ENCODE measurements around the gene AQP5. TPM values are rescaled to one million over a fixed set of nuclear protein-coding genes. Genes with fewer than 3 reads are reported as not detected.

AQP5 gene
- total RNA-seq, 1 donor from 2014 or later: 0.62 TPM

GRCh38 chr12:49932533-49933130 lies 29.0 kb upstream of the AQP5 start:
- DNase-seq: no peak

- DNase-seq: no peak
These were observed 27.9 kb upstream of the AQP5 start for GRCh38 chr12:49933796-49934195.

- no peak for DNase-seq
These were observed 27.2 kb upstream of the AQP5 start for GRCh38 chr12:49934505-49934904.

DNA sequence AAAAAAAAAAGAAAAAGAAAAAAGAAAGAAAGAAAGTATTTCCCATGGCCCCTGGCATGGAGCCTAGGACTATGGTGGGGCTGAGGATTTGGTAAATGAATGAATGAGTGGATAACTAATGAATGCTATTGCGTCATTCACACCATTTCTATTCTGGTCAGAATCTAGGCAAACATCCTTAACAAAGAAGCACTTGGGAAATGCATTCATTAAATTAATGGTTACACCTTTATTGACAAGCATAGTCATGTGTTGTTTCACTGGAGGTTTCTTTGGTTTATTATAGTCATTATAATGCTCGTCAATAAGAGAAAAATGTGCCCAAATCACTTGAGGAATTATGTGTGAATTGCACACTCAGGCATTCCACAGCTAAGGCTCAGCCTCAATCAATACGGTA lies 24.7 kb upstream of the AQP5 start:
- DNase-seq: no peak

- DNase-seq: no peak
These were observed 23.9 kb upstream of the AQP5 start for GRCh38 chr12:49937639-49938300.

DNA sequence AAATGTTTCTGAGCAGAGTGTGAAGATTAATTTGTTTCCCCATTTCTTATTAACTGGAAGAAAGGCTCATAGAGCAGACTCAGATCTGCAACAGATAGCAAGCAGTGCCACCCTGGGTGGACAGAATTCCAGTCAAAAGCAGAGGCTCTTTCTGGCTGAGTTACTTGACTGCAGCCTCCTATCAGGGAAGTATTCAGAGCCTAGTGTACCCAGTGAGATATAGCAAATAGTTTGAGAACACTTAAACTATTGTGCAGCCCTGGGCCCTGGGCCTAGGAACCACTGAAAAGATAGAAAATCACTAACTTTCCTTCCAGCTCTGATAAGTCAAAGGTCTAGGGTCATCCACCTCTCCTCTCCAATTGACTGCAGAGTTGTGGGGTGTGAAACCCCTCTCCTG lies 22.4 kb upstream of the AQP5 start:
- DNase-seq: no peak

- DNase-seq: no peak
These were observed 22.0 kb upstream of the AQP5 start for GRCh38 chr12:49939707-49940106.

DNA sequence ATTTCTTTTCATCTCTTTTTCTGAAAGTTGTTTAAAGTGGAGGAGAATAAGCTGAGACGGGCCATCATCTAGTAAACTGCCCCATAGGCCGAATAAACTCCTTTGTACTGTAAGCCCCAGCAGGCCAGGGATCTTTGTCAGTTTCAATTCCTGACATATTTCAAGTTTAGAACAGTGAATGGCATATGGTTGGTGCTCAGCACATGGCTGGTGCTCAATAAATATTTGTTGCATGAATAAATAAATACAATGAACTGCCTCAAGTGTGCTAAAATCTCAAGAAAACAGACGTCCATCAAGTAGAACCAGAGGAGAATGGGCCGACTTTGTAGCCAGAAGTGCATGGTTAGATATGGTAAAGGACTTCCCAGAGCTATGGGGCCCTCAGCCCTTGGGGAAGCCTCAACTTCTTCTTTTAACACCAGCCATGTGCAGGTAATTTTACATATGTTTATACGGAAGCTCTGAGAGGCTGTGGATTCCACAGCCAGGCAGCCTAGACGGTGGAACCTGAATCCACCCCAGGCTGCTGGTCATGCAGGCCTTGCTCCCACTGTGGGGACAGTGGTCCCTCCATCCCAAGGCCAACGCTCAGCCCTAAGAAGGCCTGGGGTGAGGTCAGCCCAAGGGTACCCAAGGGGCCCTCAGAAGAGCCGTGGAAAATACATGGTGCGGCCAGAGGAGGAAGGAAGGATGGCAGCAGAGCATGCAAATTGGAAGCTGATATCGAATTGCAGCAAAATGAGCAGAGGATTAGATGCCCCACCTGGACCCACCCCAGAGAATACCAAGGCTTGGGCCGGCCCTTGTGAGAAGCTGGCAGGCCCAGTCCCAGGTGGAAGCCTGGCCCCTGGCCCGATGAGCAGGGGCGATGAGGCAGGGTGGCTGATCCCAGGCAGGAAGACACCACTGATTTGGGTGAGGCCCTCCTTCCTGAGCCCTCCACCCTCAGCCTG lies 19.8 kb upstream of the AQP5 start:
- no peak for DNase-seq

DNA sequence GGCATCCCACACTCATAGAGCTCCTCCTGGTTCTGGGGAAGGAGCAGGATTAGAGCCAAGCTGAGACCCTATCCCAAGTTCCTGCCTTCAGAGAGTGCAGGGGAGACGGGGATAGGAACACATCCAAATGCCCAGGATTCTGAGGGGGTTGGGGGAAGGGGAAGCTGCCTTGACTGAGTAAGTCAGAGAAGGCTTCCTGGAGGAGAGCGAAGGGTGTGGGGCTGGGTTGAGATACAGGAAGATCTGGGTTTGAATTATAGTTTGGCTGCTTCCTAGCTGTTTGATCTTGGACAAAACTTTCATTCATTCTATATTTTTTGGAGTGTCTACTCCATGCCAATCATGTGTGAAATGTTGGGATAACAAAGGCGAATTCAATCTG lies 19.2 kb upstream of the AQP5 start:
- no peak for DNase-seq

DNA sequence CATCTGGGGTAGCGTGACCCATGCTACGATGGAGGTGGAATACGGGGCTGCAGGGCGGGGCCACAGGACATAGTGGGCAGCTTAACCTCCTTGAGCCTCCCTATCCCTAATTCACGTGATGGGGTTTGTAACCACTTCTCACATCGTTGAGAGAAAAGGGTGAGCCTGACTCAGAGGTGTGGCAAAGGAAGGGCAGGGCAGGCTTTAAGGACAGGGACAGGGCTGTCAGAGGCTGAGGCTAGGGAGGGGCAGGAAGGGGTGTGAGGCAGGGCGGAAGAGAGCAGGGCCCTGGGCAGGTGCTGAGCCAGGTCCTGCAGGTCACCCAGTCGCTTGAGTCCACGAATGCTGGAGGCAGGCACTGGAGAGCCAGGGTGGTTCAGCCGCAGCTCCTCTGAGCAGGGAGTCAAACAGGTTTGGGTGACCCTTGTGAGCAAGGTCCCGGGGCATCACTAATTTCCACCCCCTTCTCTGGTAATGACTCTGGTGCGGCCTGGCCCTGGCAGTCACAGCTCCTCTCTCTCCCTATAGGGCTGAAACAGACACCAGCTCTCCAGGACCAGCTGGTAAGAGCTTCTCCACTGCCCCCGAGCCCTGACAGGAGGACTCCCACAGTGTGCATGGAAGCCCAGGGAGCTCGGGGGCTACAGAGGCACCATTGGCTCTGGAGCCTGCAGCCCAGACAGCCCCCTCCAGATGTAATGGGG lies 18.6 kb upstream of the AQP5 start:
- DNase-seq: no peak

DNA sequence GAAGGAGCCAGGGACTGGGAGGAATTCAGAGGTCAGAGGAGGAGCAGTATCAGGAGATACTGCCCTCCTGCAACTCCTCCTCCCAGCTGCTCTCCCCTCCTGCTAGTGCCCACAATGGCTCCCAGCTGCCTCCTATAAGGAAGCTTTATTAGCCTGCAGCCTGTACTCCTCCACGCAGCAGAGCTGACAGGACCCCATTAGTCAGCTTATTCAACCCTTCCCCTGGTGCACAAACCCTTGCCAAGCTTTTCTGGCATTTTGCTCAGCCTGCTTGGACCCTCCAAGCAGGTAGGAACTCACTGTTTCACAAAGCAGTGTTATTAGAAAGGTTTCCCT lies 18.1 kb upstream of the AQP5 start:
- DNase-seq: no peak

DNA sequence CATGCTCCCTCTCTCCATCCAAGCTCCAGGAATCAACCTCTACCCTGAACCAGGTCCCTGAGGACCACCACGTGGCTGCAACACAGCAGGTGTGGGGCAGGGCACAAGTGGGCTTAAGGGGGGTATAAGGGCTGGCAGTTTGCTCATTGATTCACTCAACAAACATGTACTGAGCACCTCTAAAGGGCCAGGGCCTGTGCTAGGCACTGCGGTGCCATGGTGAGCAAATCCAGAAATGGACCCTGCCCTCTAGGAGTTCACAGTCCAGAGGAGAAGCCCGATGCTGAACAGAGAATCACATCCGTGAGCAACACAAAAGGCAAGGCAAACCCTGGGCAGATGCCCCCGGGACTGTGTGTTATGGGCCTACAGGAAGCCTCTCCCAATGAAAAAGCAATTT lies 17.6 kb upstream of the AQP5 start:
- DNase-seq: no peak

GRCh38 chr12:49944718-49945117 lies 17.0 kb upstream of the AQP5 start:
- DNase-seq: no peak

DNA sequence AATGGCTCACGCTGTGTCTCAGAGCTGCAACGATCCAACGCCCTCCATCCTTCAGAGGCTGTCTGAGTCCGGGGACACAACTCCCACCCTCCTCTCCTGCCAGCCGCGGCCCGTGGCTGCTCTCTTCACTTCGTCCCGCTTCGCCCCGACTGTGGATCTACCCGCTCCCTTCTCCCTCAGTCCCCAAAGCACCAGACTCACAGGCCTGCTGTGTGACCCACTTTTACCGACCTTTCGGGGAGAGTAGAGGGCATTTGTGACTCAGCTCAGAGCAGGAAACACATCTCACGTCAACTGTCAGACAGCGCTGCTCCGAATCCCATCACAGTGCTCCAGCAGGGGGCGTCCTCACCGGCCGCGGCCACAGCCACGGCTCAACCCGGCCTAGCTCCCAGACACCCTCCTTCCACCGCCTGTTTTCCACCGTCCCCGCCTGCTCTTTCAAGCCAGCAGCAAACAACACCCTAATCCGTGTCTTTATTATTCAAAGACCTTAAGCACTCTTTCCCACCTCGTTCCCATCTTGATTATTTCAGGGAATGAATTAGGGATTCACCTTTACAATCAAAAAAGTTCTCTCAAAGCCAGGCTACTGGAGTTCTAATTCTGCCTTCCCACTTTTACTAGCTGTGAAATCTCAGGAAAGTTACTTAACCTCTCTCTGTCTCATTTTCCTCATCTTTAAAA lies 16.1 kb upstream of the AQP5 start:
- DNase-seq: peak; percentile 67

DNA sequence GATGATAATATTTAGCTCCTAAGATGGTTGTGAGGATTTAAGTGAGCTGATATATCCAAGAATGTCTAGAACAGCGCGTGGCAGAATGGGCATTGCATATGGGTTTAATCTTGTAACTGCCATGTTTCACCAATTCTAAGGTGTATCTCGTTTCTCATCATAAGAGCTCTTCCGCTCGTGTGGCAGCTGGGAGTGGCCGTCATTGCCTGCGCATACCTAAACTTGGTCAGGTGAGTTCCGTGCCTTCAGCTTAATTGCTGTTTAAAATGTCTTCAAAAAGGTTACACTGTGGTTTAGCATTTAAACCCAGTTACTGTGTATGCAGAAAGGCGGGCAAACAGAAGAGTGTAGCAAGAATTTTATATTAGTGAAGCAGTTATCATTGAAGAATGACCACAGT lies 15.6 kb upstream of the AQP5 start:
- no peak for DNase-seq

DNA sequence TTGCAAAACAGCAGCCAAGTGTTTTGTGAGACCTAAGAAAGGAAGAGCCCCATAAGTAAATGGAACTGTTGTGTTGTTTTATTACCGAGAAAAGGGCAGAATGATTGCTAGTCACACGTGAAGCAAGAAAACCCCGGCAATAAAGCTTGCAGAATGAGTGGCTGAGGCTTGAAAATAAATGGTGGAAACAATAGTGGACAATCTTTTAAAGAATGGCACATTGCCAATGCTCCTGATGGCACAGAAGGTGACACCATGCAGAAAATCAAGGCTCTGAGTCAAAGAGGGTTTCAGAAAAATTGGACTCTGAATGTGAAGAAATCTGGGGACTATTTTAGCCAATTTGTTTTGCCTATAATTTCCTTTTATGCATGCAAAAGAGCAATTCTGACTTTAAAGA lies 15.2 kb upstream of the AQP5 start:
- DNase-seq: no peak

GRCh38 chr12:49947593-49948226 lies 14.0 kb upstream of the AQP5 start:
- DNase-seq: no peak

DNA sequence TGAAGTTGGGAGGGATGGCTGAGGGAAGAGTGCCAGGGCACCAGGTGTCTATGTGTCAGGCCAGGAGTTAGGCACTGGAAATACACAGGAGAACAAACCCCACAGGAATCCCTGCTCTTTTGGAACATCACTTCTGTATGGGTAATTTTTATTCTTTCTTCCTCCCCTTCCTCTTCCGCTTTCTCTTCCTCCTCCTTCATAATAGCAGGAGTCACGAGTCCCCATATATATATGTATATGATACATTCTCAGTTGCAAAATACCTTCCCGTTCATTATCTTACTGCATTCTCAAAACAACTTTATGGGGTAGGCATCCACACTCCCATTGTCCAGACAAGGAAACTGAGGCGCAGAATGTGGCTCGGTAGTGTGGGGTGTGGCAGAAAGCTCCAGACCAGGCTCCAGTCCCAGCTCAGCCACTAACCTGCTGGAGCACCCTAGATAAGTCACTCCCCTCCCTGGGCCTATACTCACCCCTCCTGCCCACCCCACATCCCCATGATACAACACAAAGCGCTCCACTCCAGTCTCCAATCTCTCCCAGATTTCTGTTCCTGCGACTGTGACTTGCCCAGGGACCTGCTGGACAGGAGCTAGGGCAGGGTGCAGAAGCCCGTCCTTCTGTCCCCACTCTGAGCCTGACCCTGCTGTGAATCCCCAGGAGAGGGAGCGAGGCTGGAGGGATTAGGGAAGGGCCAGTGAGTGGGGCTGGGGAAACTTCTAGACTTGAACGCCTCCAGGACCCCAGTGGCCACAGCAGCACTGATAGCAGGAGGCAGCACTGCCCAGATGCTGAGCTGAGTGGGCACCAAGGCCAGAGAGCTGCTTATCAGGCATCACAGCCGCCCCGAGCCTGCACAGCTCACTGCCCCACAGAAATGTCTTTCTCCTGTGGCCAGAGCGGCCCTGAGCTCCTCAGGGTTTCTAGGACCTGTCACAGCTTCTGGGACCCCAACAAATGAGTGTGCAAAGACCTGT lies 12.5 kb upstream of the AQP5 start:
- DNase-seq: no peak

DNA sequence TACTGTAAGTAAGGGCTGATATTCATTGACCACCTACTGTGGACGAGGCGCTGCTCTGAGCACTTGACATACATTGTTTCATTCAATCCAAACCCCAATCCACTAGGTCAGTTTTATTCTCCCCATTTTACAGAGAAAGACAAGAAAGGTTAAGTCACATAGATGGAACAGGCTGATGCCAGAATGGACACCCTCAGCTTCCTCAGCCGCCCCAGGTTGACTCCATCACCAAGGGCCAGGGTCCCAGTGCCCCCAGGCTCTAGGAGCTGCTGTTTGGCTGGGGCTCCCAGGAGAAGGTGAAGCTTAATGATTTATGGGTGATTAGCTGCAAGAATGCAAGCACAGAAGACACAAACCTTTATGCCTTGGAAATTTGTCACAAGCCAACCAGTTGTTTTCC lies 11.8 kb upstream of the AQP5 start:
- no peak for DNase-seq

Data from occipital lobe (tissue), 2 donors.